ENCODE measurements around the gene UGT1A1.

Gene UGT1A1

DNA sequence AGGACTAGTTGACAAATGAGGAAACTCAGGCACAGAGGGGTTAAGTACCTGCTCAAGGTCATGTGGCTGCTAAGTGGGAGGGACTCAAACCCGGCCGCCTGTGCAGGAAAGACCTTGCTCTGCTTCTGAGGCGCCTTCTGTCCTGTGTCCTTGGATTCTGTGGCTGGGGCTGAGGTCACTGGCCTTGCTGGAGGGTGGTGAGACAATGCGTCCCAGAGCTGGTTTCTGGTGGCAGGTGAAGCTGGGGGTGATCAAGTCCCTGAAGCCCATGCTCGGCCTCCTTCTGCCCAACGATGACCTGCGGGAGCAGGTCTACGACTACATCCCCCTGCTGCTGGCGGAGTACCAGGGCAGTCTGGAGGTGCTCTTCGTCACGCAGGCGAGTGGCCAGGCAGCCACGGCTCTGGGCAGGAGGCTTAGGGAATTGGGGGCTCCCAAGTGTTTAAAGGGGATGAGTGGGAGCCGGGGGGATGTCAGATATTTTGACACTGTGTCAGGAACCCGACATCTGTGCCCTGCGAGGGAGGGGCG lies 34.1 kb downstream of the UGT1A1 start:
- no peak for DNase-seq (ENCODE audit: low read depth in 1 of 2, low spot score in 1 of 2)

DNA sequence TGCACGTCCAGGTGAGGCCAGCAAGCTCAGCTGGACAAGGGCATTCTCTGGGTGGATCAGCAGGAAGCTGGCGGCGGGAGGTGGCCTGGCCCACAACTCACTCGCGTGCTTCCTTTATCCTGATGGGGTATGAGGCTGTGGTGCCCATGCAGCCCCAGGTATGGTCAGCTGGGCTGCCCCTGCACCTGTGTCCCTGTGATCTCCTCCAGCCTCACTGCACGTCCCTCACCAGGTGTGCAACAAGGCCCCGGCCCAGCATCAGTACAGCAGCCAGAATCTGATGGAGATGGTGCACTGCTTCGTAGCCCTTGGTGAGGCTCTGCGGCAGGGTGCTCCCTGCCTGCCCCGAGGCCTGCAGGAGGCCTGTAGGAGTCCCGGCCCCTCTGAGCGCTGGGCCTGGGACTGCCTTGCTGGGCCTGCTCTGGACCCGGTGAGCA lies 35.7 kb downstream of the UGT1A1 start:
- no peak for DNase-seq (ENCODE audit: low read depth in 1 of 2, low spot score in 1 of 2)

DNA sequence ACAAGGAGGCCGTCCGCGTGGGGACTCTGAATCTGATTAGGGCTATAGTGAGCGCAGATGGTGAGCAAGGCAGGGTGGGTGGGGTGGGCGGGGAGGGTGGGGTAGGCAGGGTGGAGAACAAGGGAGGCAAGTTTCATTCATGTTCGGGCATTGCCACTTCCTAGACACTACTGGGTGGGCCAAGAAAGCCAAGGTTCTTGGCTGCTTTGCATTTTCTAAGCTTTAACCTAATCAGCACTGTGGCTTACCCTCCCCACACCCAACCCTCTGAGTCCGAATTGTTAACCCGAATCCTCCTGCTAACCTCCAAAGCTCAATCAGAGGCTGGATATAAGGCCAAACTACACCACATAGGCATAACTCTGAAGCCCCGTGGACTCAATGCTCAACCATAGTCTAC lies 36.2 kb downstream of the UGT1A1 start:
- no peak for DNase-seq (ENCODE audit: low read depth in 1 of 2, low spot score in 1 of 2)

DNA sequence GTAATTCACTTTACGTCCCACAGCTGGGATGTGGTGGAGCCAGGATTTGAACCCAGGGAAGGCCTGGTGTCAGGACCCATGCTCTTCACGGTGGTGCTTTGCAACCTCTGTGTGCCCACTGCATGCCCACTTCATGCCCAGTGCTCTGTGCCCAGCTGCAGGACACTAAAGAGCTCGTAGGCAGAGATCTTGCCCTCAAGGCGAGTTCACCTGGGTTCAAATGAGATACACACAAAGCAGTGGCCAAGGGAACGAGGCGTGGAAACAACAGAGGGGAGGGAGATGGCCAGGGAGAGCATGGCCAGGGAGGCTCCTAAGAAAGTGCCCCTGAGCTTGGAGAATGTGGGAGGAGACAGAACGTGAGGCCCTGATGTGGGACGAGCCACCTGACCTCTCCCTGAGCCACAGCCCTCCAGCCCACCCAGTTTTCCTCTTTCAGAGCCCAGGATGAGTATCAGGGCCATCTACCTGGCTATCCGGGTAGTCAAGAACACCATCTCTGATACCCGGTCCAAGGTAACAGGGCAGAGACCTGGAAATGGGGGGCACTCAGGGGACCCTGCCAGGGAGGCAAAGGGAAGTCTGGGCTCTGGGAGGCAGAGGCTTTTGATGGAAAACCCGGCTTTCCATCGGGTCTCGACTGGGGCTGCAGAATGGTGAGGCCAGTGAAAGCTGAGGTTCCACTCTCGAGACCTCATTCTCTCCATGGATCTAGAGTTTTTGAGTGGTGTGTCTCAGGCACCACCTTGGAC lies 38.4 kb downstream of the UGT1A1 start:
- no peak for DNase-seq (ENCODE audit: low read depth in 1 of 2, low spot score in 1 of 2)

DNA sequence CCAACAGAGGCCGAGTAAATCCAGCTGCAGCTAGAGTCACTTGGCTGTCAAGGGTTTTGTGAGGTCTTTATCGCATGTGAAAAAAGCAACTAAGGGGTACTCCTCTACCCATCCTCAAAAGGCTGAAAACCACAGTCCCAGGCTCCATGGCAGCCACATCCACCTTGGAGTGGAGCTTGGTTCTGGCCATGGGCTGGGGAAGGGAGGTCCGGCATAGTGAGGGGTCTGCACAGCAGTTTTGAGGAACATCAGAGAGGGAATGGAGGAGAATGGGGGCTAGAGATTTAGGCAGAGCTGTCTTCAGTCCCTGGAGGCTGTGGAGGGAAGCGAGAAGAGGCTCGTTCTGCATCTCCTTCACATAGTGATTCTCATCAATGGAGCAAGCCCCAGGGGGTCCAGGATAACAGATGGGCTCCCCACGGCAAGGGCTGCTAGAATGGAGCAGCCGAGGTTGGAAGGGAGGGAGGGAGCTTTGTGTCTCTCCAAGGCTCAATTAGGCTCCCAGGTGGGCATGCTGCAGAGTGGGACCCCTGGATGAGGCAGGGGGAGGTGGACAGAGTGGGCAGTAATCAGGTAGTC lies 39.1 kb downstream of the UGT1A1 start:
- no peak for DNase-seq (ENCODE audit: low read depth in 1 of 2, low spot score in 1 of 2)

DNA sequence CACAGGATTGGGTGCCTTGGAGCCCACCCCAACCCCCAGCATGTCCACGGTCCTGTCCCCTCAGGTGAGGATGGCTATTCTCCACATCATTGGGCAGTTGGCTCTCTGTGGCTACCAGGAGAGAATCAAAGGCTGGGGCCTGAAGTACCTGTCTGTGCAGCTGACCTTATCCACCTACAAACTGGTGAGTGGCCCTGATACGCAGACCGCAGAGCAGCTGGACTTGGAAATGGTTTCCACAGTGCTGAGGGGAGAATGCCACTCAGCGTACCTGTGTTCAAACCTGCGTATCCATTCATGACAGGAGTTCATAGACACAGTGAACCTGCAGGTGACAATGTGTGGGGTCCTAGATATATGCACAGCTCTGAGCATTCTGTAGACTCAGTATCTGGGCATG lies 39.6 kb downstream of the UGT1A1 start:
- DNase-seq (ENCODE audit: low read depth in 1 of 2, low spot score in 1 of 2), result no peak

DNA sequence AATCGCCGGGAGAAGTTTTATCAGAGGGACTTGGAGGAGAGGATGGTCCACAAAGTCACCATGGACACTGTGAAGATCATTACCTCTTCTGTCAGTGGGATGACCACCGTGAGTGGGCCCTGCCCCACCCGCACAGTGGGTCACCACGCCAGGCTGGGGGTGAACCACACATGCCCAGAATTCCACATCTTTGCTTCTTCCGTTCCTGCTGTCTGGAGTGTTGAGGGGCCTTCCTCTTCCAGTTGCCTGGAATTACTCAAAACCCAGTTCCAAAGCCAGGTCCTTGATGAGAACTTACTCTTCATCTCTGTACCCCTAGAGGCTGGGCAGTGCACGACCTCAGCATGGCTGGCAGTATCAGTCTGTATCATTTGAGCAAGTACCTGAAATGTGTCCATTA lies 40.1 kb downstream of the UGT1A1 start:
- no peak for DNase-seq (ENCODE audit: low read depth in 1 of 2, low spot score in 1 of 2)

DNA sequence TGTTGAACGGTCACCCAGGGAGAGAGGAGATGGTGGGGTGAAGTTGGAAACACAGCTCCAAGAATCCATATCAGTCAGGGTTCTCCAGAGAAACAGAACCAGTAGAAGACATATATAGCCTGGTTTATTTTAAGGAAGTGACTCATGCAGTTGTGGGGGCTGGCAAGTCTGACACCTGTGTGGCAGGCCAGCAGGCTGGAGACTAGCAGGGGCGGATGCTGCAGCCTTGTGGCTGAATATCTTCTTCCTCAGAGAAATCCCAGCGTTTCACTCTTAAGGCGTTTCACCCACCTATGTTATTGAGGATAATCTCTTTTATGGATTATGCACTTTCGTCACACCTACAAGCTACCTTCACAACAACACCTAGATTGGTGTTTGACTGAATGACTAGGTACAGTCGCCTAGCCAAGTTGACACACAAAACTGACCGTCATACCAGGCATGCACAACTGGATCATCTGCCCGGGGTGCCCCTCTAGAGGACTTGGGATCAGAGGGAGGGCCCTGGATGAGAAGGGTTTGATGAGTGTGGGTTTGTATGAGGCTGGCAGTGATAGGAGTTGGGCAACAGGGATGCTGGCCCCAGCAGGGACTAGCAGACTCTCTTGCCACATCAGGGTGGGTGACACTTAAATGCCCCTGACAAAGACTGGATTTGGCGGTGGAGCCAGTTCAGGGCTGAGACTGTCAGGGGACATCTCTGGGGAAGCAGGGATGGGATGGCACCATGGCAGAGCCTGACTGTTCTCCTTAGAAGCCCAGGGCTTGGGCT lies 41.5 kb downstream of the UGT1A1 start:
- DNase-seq (ENCODE audit: low read depth in 1 of 2, low spot score in 1 of 2), result no peak

DNA sequence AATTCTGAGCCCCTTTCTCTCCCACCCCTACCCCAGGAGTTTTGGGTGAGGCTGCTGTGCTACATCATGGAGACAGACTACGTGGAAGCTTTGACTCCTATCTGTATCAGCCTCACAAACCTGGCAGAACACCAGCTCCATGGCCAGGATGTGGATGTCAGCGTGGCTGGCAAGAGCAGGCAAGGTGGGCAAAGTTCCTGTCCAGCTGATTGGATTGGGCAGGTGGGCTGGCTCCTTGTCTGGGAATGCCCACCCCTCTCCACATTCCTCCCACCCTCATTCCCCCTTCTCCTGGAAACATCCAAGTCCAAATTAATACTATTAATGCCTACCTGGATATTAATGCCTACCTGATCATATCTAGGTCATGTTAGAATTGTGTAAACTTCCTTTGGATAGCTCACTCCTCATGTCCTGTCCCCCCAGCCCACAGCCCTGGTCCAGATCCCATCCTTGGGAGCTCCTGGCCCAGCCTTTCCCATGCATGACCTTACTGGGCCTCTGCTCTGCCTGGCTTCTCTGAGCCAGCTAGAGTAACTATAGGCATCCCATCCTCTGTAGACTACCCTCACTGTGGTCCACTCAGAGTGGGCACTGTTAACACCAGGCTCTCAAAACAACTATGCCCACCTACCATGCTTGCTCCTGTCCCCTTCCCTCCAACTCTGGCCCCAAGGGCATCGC lies 42.2 kb downstream of the UGT1A1 start:
- no peak for DNase-seq (ENCODE audit: low read depth in 1 of 2, low spot score in 1 of 2)

DNA sequence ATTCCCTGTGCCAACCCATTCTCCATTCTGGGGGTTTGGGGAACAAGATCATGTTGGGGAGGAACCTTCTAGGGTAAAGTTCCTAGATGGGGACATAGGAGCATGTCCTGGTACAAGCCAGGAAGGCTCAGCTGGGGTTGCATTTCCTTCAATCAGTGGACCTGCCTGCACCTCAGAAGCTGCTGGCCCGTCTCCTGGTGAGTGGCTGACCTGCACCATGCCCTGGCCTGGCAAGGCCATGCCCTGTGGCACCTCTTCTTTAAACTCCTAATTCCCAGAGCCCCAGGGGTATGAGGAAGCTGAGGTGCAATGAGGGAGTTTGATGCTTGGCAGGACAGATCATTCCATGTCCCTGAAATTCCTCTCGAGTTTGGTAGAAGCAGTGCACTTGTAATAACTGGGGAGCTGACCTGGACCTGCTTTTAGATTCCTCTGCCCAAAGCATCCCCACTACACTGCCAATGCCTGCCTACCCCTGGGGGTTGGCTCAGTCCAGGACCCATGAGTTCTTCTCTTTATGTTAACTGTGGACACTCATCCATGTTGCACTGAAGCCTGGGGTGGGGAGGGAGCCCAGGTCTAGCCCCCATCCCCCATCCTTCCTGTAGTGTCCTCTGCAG lies 43.3 kb downstream of the UGT1A1 start:
- no peak for DNase-seq (ENCODE audit: low read depth in 1 of 2, low spot score in 1 of 2)

DNA sequence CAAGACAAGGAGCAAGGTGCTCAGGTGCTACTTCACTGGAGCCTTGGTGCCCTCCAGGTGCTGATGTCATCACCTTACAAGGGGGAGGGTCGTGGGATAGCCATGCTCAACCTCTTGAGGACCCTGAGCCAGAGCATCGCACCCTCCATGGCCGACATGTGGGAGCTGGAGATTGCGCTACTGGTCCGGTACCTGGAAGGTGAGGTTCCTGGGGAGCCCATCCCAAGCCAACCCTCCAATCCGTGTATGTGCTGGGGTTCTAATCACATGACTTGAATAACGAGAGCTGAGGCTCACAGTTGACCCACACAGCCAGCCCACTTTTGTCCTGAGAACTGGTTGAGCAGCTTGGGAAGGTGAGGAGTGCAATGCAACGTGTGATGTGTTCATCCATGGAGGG lies 43.9 kb downstream of the UGT1A1 start:
- DNase-seq (ENCODE audit: low read depth in 1 of 2, low spot score in 1 of 2), result no peak

DNA sequence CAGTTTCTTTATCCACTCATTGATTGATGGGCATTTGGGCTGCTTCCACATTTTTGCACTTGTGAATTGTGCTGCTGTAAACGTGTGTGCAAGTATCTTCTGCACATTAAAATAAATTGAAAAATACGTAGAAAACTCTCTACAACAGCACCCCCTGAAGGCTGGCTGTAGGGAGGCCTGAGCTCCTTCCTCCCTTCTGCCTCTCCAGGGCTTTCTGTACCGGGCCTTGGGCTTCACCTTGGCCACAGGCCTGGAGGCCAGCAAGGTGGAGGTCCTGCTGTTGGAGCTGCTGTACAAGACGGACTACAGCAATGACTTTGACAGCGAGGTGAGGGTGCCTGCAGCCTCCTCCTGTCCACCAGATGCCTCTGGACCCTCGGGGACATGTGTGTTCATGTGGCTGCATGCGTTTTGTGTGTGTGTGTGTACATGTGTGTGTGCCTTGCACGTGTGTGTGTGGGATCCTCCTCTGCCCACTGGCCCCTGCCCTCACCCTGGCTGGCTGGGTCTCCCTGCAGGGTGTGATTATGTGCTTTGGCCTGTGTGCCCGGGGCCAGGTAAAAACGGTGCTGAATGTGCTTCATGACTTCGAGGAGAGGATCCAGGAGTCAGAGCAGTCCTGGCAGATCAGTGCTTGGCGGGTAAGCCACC lies 47.3 kb downstream of the UGT1A1 start:
- DNase-seq (ENCODE audit: low read depth in 1 of 2, low spot score in 1 of 2), result no peak

DNA sequence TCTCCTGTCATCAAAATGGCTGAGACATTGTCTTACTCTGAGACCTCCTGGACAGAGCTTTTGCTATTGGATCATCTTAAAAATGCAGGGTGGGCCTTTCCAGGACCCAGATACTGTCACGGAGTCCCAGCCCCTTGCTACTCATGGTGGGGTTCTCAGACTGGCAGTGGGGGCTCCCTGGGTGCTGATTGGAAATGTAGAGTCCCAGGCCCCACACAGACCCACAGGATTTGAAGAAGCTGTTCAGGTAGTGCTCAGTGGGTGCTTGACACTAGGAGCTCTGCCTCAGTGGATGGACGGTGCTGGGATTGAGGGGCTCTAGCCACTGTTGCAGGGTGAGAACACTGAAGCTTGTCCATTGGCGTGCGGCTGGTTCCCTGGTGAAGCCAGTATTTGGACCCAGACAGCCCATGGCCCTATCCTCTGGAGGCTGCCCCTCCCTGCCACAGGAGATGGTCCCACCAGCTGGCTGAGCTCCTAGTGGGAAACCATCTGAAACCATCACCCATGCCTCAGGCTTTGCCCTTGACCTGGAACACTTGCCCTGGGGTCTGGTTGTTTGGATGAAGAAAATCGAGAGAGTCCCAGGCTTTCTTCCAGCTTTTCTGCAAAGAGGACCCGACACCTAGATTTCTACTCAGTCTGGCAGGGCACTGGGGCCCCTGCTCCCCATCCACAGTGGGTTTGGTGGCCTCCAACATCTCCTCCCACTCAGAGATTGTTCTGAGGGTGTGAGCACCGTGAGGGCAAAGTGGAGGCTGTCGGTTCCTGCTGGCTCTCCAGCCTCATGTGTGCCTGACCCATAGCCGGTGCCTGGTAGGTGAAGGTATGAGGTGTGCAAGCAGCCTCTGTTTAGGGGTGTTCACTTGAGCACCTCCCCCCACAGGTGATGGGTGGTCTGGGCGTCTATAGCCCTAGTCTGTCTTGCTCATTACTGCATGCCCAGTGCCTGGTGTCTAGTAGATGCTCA lies 48.2 kb downstream of the UGT1A1 start:
- no peak for DNase-seq (ENCODE audit: low read depth in 1 of 2, low spot score in 1 of 2)

DNA sequence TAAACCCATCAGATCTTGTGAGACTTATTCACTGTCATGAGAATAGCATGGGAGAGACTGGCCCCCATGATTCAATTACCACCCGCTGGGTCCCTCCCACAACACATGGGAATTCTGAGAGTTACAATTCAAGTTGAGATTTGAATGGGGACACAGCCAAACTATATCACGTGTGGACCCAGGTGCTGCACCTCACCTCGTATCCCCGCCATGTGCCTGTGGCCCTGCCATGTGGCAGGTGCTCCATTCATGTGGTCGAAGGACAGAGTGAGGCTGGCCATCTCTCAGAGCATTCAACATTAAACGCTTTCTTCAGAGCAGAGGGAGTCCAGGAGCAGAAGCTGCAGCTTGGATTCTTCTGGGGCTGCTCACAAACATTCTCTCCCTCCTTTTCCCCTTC lies 50.3 kb downstream of the UGT1A1 start:
- DNase-seq (ENCODE audit: low read depth in 1 of 2, low spot score in 1 of 2), result no peak

DNA sequence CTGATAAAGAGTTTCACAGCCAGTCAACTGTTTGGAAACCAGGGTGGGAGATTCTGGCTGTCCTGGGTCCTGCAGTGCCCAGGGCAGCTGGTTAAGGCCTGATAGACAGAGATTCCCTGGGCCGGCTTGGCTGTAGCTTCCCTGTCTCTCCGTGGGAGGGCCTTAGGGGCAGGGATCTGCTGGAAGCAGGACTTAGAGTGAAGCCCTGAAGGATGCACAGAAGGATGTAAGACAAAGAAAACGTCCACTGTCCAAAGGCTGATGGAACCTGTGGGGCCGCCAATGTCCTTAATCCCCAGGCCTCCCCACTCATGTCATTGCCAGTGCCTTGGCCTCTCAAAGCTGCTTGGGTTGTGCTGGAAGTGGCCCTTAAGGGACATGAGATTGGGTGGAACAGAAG lies 51.0 kb downstream of the UGT1A1 start:
- no peak for DNase-seq (ENCODE audit: low read depth in 1 of 2, low spot score in 1 of 2)

DNA sequence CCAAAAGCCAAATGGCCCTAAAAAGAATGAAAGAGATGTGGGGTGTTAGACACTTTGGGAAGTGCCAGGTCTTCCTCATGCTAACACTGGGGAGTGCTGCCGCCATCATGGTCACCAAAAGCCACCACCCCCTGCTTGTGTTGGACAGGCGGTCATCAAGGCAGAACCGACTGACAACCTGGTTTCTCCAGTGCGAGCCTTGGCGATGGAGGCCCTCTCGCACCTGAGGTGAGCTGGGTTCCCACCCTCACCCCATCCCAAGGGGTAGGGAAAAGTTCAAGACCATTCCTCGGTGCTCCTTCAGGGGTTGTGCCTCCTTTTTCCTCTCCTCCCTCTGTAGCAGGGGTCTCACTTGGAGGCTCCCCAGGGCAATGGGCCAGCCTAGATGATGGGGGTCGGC lies 51.7 kb downstream of the UGT1A1 start:
- DNase-seq (ENCODE audit: low read depth in 1 of 2, low spot score in 1 of 2), result no peak

DNA sequence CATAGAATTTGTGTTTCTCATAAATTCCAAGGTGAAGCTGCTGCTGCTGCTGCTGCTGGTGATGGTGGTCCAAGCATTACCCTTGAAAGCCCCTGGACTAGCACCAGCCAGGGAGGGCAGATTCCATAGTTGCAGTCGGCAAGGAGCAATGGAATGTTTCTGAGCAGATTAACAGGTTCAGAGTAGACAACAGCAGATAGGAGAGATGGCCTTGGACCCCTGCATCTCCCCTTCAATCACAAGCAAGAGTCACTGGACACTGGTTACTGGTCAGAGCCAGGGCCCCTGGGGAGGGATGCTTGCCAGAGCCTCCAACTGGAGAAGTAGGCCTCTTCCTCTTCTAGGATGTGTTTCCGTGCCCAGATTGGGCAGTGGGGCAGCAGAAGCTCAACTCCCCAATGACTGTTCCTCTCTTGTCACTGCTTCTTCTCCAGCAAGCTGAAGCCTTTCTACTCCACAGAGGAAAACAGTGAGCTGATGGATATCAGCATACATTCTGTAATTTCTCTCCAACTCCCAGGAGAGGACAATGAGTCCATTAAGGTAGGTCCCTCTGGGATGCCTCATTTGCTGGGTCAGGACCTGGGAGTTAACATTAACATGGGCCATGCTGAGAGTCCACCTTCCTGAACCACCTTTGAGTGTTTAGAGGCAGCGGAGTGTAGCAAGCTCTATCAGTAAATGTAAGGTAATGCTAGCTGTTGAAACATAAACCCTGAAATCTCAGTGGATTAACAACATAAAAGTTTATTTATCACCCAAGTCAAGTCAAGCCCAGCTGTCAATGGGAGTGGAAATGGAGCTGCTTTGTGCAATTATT lies 53.4 kb downstream of the UGT1A1 start:
- DNase-seq (ENCODE audit: low read depth in 1 of 2, low spot score in 1 of 2), result no peak

DNA sequence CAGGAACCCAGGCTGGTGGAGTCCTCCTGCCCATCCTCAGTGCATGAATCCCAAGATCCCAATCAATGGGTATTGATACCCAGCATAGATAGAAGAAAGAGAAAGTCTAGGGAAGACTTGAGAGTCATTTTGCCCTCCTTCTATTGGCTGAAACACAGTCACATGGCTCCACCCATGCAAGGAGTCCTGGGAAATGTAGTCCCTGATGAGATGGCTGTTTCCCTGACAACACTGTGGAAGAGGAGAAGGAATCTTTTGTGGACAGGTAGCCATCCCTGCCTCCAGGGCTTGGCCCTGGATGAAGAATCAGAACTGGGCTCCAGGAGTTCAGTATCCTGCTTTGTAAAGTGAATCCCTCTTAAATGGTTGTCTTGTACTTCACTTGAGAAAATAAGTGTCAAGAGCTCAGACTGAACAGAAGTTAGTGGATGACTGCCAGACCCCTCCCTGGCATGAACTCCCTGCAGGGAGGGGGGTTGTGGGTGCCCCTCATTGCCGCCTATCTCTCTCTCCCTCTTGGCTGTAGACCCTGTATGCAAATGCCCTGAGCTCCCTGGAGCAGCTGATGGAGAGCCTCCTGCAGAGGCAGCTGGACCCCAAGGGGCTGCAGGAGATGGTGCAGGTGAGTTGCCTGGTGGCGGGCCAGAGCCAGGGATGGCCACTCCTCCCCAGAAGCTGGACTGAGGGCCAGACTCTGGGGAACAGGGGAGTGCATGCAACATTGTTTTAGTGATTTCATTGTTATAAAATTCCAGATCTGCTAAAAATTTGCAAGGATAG lies 54.2 kb downstream of the UGT1A1 start:
- no peak for DNase-seq (ENCODE audit: low read depth in 1 of 2, low spot score in 1 of 2)
